Ascending aorta (tissue), 2 donors: Measurements from ENCODE around the gene TP53TG5. TPM values are rescaled to one million over a fixed set of nuclear protein-coding genes. Genes with fewer than 3 reads are reported as not detected.
A peak's percentile ranks its signal among the peaks of the same experiment; 100 is the strongest.

Source experiments
- DNase-seq, 2 donors: peaks; one replicate each; pipeline ENCODE4 v3.0.0-alpha.2; 2019; ENCODE audit warnings: low spot score in 2 of 2
- H3K27ac ChIP-seq, 2 donors: fragments of 200-600 bp; sonication (generic); one replicate each; pipeline ENCODE4 v1.5.1; 2016 to 2017; ENCODE audit warnings: mild to moderate bottlenecking in 1 of 2
- H3K27me3 ChIP-seq: fragments of 200-600 bp; sonication (generic); one replicate; pipeline ENCODE4 v1.5.1; 2017
- H3K36me3 ChIP-seq, 2 donors: fragments of 200-600 bp; sonication (generic); one replicate each; pipeline ENCODE4 v1.5.1; 2016
- H3K4me1 ChIP-seq, 2 donors: fragments of 200-600 bp; sonication (generic); one replicate each; pipeline ENCODE4 v1.5.1; 2016 to 2017; ENCODE audit warnings: mild to moderate bottlenecking in 1 of 2
- H3K4me3 ChIP-seq, 2 donors: fragments of 200-600 bp; sonication (generic); one replicate each; pipeline ENCODE4 v1.5.1; 2016 to 2017; ENCODE audit warnings: mild to moderate bottlenecking in 1 of 2
- H3K9me3 ChIP-seq, 2 donors: fragments of 200-600 bp; sonication (generic); one replicate each; pipeline ENCODE4 v1.5.1; 2016
- CTCF ChIP-seq, 3 experiments: fragments of 200-600 bp in 2 of 3; fragments of 450-650 bp in 1 of 3; sonication (generic) in 2 of 3; IDR thresholded peaks; one replicate each; pipeline ENCODE4 v1.5.1; 2016 to 2019; ENCODE audit warnings: antibody characterized with exemption in 3 of 3, mild to moderate bottlenecking in 1 of 3, moderate library complexity in 1 of 3
- intact Hi-C: fragments of 100-400 bp; cut with DNase I; formaldehyde crosslinking; loops from one replicate; pipeline ENCODE4 v1.15.1; 2023
- total RNA-seq: library from RNA; depleted of rRNA; stranded (reverse); fragments of >200 nt; gene quantifications from one replicate; pipeline ENCODE4 v1.1.0, GENCODE V29; 2016

Gene TP53TG5
- total RNA-seq, 1 donor from 2014 or later: not detected

DNA sequence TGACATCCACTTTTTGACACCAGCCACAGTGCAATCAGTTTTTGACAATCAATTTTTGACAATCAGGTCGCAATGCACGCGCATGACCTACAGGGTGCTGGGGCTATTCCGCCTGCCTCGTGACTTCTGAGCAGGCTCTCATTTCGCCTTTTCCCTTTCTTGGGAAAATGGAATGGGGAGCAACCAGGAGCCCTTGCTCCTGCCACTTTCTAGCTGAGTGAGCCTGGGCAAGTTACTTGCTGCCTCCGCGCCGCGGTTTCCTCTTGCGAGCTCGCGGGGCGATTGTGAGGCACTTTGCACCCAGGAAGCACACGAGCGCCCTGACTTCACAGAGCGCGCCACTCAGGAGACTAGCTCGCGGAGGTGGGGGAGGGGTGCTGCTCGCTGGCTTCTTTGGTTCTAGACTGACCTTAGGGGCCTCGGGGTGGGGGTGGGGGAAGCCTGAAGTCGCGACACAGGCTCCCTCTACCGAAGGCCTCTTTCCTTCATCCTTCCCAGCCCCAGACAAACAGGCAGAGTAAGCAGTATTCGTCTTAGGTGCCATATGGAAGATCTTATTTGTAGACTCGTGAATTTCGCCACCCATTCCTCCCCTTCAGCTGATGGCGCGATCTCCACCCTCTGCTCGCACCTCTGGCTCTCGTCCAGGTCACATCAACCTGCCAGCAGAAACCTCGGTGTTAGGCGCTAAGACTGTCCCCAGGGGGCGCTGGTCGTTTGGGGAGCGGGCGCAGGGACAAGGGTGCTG is 4.6 kb downstream of the TP53TG5 start:
- H3K36me3 ChIP-seq: peaks cover 3 to 5% of the 10 kb centered on the region in 2 donors

GRCh38 chr20:45372646-45373352 is 5.3 kb downstream of the TP53TG5 start:
- Histone ChIP-seq H3K27me3 (no peaks in the 10 kb centered on the region), H3K4me1 (peaks cover 0 to 11% of the 10 kb centered on the region in 2 donors), H3K27ac (peak overlapping the region; percentile 84 to 92), H3K9me3 (no peaks in the 10 kb centered on the region), H3K36me3 (peaks cover 10 to 12% of the 10 kb centered on the region in 2 donors), H3K4me3 (peak overlapping the region; percentile 60 to 65)
- TF ChIP-seq CTCF (IDR thresholded peaks at IDR 0.05): peak in 1 of 3 experiments; percentile 14
- peak in 1 of 2 donors; percentile 83 for DNase-seq
- intact Hi-C loops: loop anchor here (1.0 to 5.0 kb wide), 2 partner anchors 9 to 405 kb away; partner anchors contain the start of gene SYS1

More for the DNA sequence above, 4.6 kb downstream of the TP53TG5 start:
- TF ChIP-seq CTCF (IDR thresholded peaks at IDR 0.05): peak; percentile 84 to 90 (median 86)
- Histone ChIP-seq H3K27me3 (no peaks in the 10 kb centered on the region), H3K4me3 (peak overlapping the region; percentile 60 to 65), H3K9me3 (no peaks in the 10 kb centered on the region), H3K27ac (peak overlapping the region; percentile 84 to 92), H3K4me1 (peaks cover 0 to 11% of the 10 kb centered on the region in 2 donors)
- peak in 1 of 2 donors; percentile 93 for DNase-seq
- intact Hi-C loops: loop anchor here (1.0 to 5.0 kb wide), 4 partner anchors 33 to 404 kb away; no protein-coding TSS in a partner anchor

GRCh38 chr20:45372241-45372640 is 5.9 kb downstream of the TP53TG5 start:
- Histone ChIP-seq H3K4me1 (peaks cover 0 to 11% of the 10 kb centered on the region in 2 donors), H3K36me3 (peaks cover 16% of the 10 kb centered on the region in 2 donors), H3K27me3 (no peaks in the 10 kb centered on the region), H3K4me3 (peak overlapping the region in 1 of 2 donors; percentile 65), H3K9me3 (no peaks in the 10 kb centered on the region), H3K27ac (peak overlapping the region; percentile 67 to 92)
- TF ChIP-seq CTCF (IDR thresholded peaks at IDR 0.05): no peak
- no peak for DNase-seq
- intact Hi-C loops: loop anchor here (1.0 to 5.0 kb wide), 2 partner anchors 9 to 405 kb away; partner anchors contain the start of gene SYS1

- no peak for TF ChIP-seq CTCF (IDR thresholded peaks at IDR 0.05)
- Histone ChIP-seq H3K27me3 (no peaks in the 10 kb centered on the region), H3K4me1 (peaks cover 0 to 11% of the 10 kb centered on the region in 2 donors), H3K4me3 (no peak overlapping the region), H3K36me3 (peaks cover 22 to 31% of the 10 kb centered on the region in 2 donors), H3K27ac (no peak overlapping the region), H3K9me3 (no peaks in the 10 kb centered on the region)
- DNase-seq: no peak
- intact Hi-C loops: loop anchor here (5.0 kb wide), 1 partner anchor 407 kb away; no protein-coding TSS in a partner anchor
These were observed 7.5 kb downstream of the TP53TG5 start for GRCh38 chr20:45370571-45371160.

GRCh38 chr20:45368221-45368980 is 9.7 kb downstream of the TP53TG5 start:
- intact Hi-C loops: no loop called here
- H3K4me3 ChIP-seq: no peak overlapping the region
- peaks cover 24 to 36% of the 10 kb centered on the region in 2 donors for H3K36me3 ChIP-seq
- H3K27me3 ChIP-seq: no peaks in the 10 kb centered on the region
- DNase-seq: no peak
- no peak overlapping the region for H3K27ac ChIP-seq
- TF ChIP-seq CTCF (IDR thresholded peaks at IDR 0.05): no peak
- no peaks in the 10 kb centered on the region for H3K9me3 ChIP-seq
- peaks cover 0 to 13% of the 10 kb centered on the region in 2 donors for H3K4me1 ChIP-seq
